ENCODE results near the gene RGS6. TPM values are rescaled to one million over a fixed set of nuclear protein-coding genes. Genes with fewer than 3 reads are reported as not detected.

RGS6 gene
- total RNA-seq, 2 experiments from 2014 or later, result not detected

DNA sequence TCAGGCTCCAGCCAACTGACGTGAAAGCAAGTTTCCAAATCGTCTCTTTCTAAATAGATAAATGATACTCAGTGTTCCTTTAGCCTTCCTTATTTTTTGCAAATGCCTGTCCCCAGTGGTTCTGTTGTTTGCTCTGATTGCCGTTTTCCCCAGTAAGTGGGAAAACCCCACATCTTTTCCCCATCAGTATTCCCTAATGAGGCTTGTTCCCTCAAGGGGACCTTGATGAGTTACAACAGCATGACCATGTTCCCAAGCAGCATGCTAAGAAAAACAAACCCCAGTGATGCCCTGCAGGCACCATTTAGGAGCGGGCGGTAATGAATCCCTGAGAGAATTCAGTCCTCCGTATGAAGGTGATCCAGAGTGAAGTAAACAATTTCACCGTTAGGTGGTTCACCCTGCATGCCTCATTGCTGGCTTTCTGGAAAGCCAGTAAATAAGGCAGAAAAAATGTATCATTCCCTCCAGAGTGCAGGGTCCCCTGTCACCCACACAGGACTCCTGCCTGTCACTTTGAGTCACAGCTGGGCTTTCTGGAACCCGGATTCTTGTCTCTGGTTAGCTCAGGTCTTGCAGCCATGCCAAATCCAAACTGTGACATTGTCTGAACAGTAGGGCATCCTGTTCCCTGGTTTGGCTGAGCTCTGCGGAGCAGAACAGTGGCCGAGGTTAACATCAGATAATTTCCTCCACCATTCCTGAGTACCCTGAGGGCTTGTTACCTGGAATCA, 222.6 kb downstream of the RGS6 start:
- Histone ChIP-seq H4K20me1 (ENCODE audit: insufficient read depth, low read length) (no peaks in the 10 kb centered on the region), H3K36me3 (ENCODE audit: insufficient read depth, low read length) (no peaks in the 10 kb centered on the region), H3K27ac (ENCODE audit: low read depth, low read length, poor library complexity, severe bottlenecking) (no peak overlapping the region), H2AFZ (ENCODE audit: low read length) (no peak overlapping the region), H3K4me1 (ENCODE audit: insufficient read depth, low read length, poor library complexity, severe bottlenecking) (no peaks in the 10 kb centered on the region), H3K79me2 (ENCODE audit: insufficient read depth, low read depth, low read length) (no peaks in the 10 kb centered on the region), H3K4me3 (ENCODE audit: low read depth, low read length, poor library complexity, severe bottlenecking) (no peak overlapping the region), H3K9me2 (ENCODE audit: insufficient read depth, low read length) (no peaks in the 10 kb centered on the region), H3K4me2 (ENCODE audit: low read length) (no peak overlapping the region), H3K9me3 (ENCODE audit: low read length) (no peaks in the 10 kb centered on the region)
- no peak for DNase-seq (ENCODE audit: low spot score)
- no TSS peak for BruUV-seq (replicated peaks)
- TF ChIP-seq, protein P1, sequence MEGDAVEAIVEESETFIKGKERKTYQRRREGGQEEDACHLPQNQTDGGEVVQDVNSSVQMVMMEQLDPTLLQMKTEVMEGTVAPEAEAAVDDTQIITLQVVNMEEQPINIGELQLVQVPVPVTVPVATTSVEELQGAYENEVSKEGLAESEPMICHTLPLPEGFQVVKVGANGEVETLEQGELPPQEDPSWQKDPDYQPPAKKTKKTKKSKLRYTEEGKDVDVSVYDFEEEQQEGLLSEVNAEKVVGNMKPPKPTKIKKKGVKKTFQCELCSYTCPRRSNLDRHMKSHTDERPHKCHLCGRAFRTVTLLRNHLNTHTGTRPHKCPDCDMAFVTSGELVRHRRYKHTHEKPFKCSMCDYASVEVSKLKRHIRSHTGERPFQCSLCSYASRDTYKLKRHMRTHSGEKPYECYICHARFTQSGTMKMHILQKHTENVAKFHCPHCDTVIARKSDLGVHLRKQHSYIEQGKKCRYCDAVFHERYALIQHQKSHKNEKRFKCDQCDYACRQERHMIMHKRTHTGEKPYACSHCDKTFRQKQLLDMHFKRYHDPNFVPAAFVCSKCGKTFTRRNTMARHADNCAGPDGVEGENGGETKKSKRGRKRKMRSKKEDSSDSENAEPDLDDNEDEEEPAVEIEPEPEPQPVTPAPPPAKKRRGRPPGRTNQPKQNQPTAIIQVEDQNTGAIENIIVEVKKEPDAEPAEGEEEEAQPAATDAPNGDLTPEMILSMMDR (conservative IDR thresholded peaks at IDR 0.05; ENCODE audit: low read length), result no peak
- no peak for TF ChIP-seq EZH2phosphoT487 (IDR thresholded peaks at IDR 0.05; ENCODE audit: borderline replicate concordance, low read depth, low read length)
- intact Hi-C loops (cut with micrococcal nuclease; ENCODE audit: unreplicated experiment), result no loop called here
- POLR2A ChIA-PET, result no interaction called here
- CTCF ChIA-PET (ENCODE audit: unreplicated experiment), result no interaction called here

DNA sequence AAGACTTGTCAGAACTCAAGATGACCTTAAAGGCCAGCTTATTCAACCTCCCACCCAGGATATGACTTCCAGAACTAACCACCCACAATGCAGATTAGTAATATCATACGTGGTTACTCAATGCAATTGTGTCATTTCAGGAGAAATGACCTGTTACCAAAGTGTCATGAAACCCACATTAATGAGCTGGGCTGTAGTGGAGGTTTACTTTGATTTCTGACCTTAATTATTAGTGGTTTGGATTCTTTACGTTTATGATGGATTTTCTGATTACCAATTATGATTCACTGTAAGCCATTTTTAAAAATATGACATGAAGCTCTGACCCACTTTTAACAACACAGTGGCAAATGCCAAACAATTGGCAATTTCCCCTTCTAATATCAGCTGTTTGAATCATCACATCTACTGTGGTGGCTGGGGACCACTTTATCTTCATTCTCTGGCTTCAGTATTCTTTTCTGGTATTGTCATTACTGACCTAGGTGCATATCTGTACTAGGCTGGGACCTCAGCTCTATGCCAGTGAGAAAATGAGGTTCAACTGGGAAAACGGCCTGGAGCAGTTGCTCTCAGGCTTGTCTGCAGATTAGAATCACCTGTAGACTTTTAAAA, 223.3 kb downstream of the RGS6 start:
- intact Hi-C loops (cut with micrococcal nuclease; ENCODE audit: unreplicated experiment), result no loop called here
- ChIA-PET CTCF (ENCODE audit: unreplicated experiment) (no interaction called here), POLR2A (no interaction called here)
- no peaks in the 10 kb centered on the region for H3K79me2 ChIP-seq (ENCODE audit: insufficient read depth, low read depth, low read length)
- no peak overlapping the region for H3K4me2 ChIP-seq (ENCODE audit: low read length)
- H3K9me2 ChIP-seq (ENCODE audit: insufficient read depth, low read length), result no peaks in the 10 kb centered on the region
- no TSS peak for BruUV-seq (replicated peaks)
- H3K4me1 ChIP-seq (ENCODE audit: insufficient read depth, low read length, poor library complexity, severe bottlenecking), result no peaks in the 10 kb centered on the region
- no peak for DNase-seq (ENCODE audit: low spot score)
- H3K27ac ChIP-seq (ENCODE audit: low read depth, low read length, poor library complexity, severe bottlenecking), result no peak overlapping the region
- no peaks in the 10 kb centered on the region for H3K36me3 ChIP-seq (ENCODE audit: insufficient read depth, low read length)
- no peak for TF ChIP-seq EZH2phosphoT487 (IDR thresholded peaks at IDR 0.05; ENCODE audit: borderline replicate concordance, low read depth, low read length)
- H3K4me3 ChIP-seq (ENCODE audit: low read depth, low read length, poor library complexity, severe bottlenecking), result no peak overlapping the region
- H3K9me3 ChIP-seq (ENCODE audit: low read length), result no peaks in the 10 kb centered on the region
- H2AFZ ChIP-seq (ENCODE audit: low read length), result no peak overlapping the region
- no peaks in the 10 kb centered on the region for H4K20me1 ChIP-seq (ENCODE audit: insufficient read depth, low read length)

DNA sequence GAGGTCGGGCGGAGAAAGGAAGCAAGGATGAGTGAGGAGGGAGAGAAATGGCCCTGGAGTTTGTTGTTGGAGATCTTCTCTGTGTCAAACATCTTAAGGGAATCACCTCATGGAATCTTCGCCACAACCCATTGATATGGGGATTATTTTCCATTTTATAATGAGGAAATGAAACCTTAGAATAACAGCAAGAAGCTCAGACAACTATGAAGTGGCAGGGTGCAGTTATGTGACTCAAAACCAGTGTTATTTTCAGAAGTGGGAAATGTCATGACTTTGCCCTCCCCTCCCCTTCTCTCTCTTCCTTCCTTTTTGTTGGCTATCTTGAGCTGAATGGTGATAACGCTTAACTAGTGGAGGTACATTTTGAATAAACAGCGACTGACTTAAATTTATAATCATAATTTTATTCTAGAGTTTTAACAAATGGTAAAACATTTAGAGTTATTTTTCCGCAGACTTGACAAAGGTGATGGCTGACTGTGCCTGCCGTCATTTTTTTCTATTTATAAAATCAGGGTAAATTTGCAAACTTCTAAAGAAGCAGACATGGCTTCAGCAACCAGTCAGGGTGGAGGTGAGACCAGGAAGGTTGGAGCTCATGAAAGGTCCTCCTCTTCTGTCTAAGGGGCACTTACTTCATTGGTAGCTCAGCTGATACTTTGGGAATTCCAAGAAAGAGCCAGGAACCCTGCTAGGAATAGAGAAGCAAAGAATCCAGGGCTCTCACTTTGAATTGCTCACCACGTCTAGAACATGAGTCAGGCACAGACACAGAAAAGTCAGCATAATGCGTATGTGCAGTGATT, 232.4 kb downstream of the RGS6 start:
- H3K4me3 ChIP-seq (ENCODE audit: low read depth, low read length, poor library complexity, severe bottlenecking), result no peak overlapping the region
- POLR2A ChIA-PET, result no interaction called here
- no peak overlapping the region for H2AFZ ChIP-seq (ENCODE audit: low read length)
- H3K79me2 ChIP-seq (ENCODE audit: insufficient read depth, low read depth, low read length), result no peaks in the 10 kb centered on the region
- H3K27ac ChIP-seq (ENCODE audit: low read depth, low read length, poor library complexity, severe bottlenecking), result no peak overlapping the region
- no peaks in the 10 kb centered on the region for H4K20me1 ChIP-seq (ENCODE audit: insufficient read depth, low read length)
- TF ChIP-seq, protein P1 (conservative IDR thresholded peaks at IDR 0.05; ENCODE audit: low read length), result no peak
- TF ChIP-seq EZH2phosphoT487 (IDR thresholded peaks at IDR 0.05; ENCODE audit: borderline replicate concordance, low read depth, low read length), result no peak
- no TSS peak for BruUV-seq (replicated peaks)
- no peak for DNase-seq (ENCODE audit: low spot score)
- no peak overlapping the region for H3K4me2 ChIP-seq (ENCODE audit: low read length)
- intact Hi-C loops (cut with micrococcal nuclease; ENCODE audit: unreplicated experiment), result no loop called here
- CTCF ChIA-PET (ENCODE audit: unreplicated experiment), result no interaction called here
- H3K9me3 ChIP-seq (ENCODE audit: low read length), result no peaks in the 10 kb centered on the region
- no peaks in the 10 kb centered on the region for H3K4me1 ChIP-seq (ENCODE audit: insufficient read depth, low read length, poor library complexity, severe bottlenecking)
- H3K36me3 ChIP-seq (ENCODE audit: insufficient read depth, low read length), result no peaks in the 10 kb centered on the region
- no peaks in the 10 kb centered on the region for H3K9me2 ChIP-seq (ENCODE audit: insufficient read depth, low read length)

Measured in OCI-LY7 (cell line).